K562 (cell line): ENCODE results near the gene PARD3.

Experiments used
- BRF2 ChIP-seq: IDR thresholded peaks from 3 replicates; pipeline ENCODE4 v1.6.1; 2011; ENCODE audit warnings: borderline replicate concordance, mild to moderate bottlenecking; ENCODE audit not compliant: insufficient read length, insufficient read depth
- CTCF ChIP-seq, 3 experiments: IDR thresholded peaks in 2 of 3; conservative IDR thresholded peaks in 1 of 3; 2 replicates each; pipeline ENCODE4 v1.5.1; 2011 to 2012; ENCODE audit warnings: low read length in 3 of 3, mild to moderate bottlenecking in 3 of 3, control low read depth in 2 of 3, improper control_type of control experiment in 1 of 3, inconsistent platforms in 1 of 3, low read depth in 1 of 3, mixed read lengths in 1 of 3, moderate library complexity in 1 of 3; ENCODE audit not compliant: insufficient read depth in 2 of 3
- ELF1 ChIP-seq: fragments of 200-800 bp; sonication (Bioruptor generic); IDR thresholded peaks from 2 replicates; pipeline ENCODE4 v1.6.1; 2016; ENCODE audit warnings: missing genetic modification characterization, missing compliant biosample characterization
- FOSL1 ChIP-seq: fragments of 200-800 bp; sonication (Bioruptor generic); conservative IDR thresholded peaks from 2 replicates; pipeline ENCODE4 v1.6.1; 2016; ENCODE audit warnings: missing genetic modification characterization, missing compliant biosample characterization
- FOXA3 ChIP-seq, 2 experiments: fragments of 450-650 bp in 1 of 2; sonication (generic) in 1 of 2; formaldehyde crosslinking; IDR thresholded peaks in 1 of 2; conservative IDR thresholded peaks in 1 of 2; 2 replicates each; pipeline versions ENCODE4 v1.4.0 to v1.8.0; 2020 to 2022; ENCODE audit warnings: mild to moderate bottlenecking in 2 of 2, missing genetic modification reagents in 1 of 2
- POLR2AphosphoS2 ChIP-seq: IDR thresholded peaks from 2 replicates; pipeline ENCODE4 v1.6.1; 2012; ENCODE audit warnings: low read length, improper control_type of control experiment
- POLR2G ChIP-seq: fragments of 200-400 bp; formaldehyde crosslinking; IDR thresholded peaks from 2 replicates; pipeline ENCODE4 v1.6.1; 2017; ENCODE audit warnings: low read depth, mild to moderate bottlenecking, antibody characterized with exemption, low read length, moderate library complexity
- RB1 ChIP-seq: fragments of 450-650 bp; IDR thresholded peaks from 2 replicates; pipeline ENCODE4 v1.6.1; 2017; ENCODE audit warnings: low read depth, mild to moderate bottlenecking
- SMC3 ChIP-seq: conservative IDR thresholded peaks from 2 replicates; pipeline ENCODE4 v1.6.1; 2011; ENCODE audit warnings: low read depth, low read length, improper control_type of control experiment; ENCODE audit not compliant: insufficient read depth
- THAP12 ChIP-seq: fragments of 250-450 bp; sonication (Bioruptor Pico); IDR thresholded peaks from 2 replicates; pipeline ENCODE4 v1.9.0; 2021; ENCODE audit warnings: mild to moderate bottlenecking, inconsistent platforms
- USF2 ChIP-seq: sonication (generic); formaldehyde crosslinking; IDR thresholded peaks from 2 replicates; pipeline ENCODE4 v1.5.0; 2020; ENCODE audit warnings: missing genetic modification reagents
- YY1 ChIP-seq, 3 experiments: IDR thresholded peaks; 2 replicates each; pipeline ENCODE4 v1.6.1; 2011; ENCODE audit warnings: low read length in 2 of 3, mild to moderate bottlenecking in 2 of 3, moderate library complexity in 2 of 3, borderline replicate concordance in 1 of 3, control low read depth in 1 of 3, low read depth in 1 of 3; ENCODE audit not compliant: insufficient read depth in 3 of 3, insufficient replicate concordance in 2 of 3, control insufficient read depth in 1 of 3, insufficient read length in 1 of 3; ENCODE audit errors: extremely low read depth in 1 of 3
- TF ChIP-seq, protein P1 (sequence below): fragments of 250-450 bp; sonication (Bioruptor Pico); IDR thresholded peaks from 2 replicates; pipeline ENCODE4 v1.5.0; 2020; ENCODE audit warnings: mild to moderate bottlenecking, borderline replicate concordance

GRCh38 chr10:34407324-34407805 is 407.7 kb downstream of the PARD3 start:
- no peak for TF ChIP-seq FOSL1
- TF ChIP-seq YY1 (IDR thresholded peaks at IDR 0.05; ENCODE audit: borderline replicate concordance in 1 of 3, control insufficient read depth in 1 of 3, extremely low read depth in 1 of 3, insufficient read depth in 3 of 3, insufficient read length in 1 of 3, insufficient replicate concordance in 2 of 3, low read depth in 1 of 3, low read length in 2 of 3), result no peak
- no peak for TF ChIP-seq CTCF (IDR thresholded peaks at IDR 0.05 in 2 of 3, conservative IDR thresholded peaks at IDR 0.05 in 1 of 3; ENCODE audit: insufficient read depth in 2 of 3, low read depth in 1 of 3, low read length in 3 of 3)
- no peak for TF ChIP-seq SMC3
- no peak for TF ChIP-seq FOXA3 (CRISPR knock-in tag; conservative IDR thresholded peaks at IDR 0.05 in 1 of 2, IDR thresholded peaks at IDR 0.05 in 1 of 2)
- TF ChIP-seq RB1, result no peak
- no peak for TF ChIP-seq THAP12 (CRISPR knock-in tag)
- no peak for TF ChIP-seq ELF1
- TF ChIP-seq POLR2G, result no peak
- TF ChIP-seq USF2, result no peak
- TF ChIP-seq, protein P1, sequence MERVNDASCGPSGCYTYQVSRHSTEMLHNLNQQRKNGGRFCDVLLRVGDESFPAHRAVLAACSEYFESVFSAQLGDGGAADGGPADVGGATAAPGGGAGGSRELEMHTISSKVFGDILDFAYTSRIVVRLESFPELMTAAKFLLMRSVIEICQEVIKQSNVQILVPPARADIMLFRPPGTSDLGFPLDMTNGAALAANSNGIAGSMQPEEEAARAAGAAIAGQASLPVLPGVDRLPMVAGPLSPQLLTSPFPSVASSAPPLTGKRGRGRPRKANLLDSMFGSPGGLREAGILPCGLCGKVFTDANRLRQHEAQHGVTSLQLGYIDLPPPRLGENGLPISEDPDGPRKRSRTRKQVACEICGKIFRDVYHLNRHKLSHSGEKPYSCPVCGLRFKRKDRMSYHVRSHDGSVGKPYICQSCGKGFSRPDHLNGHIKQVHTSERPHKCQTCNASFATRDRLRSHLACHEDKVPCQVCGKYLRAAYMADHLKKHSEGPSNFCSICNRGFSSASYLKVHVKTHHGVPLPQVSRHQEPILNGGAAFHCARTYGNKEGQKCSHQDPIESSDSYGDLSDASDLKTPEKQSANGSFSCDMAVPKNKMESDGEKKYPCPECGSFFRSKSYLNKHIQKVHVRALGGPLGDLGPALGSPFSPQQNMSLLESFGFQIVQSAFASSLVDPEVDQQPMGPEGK (CRISPR knock-in tag), result no peak
- no peak for TF ChIP-seq BRF2
- TF ChIP-seq POLR2AphosphoS2, result no peak
